Activated CD4-positive, alpha-beta T cell treated with anti-CD3 and anti-CD28 coated beads, Interleukin-2, amount 10 ng/mL, durations not matched to agents 24 days and 14 days (primary cell): ENCODE data around the gene CASQ2. TPM values are rescaled to one million over a fixed set of nuclear protein-coding genes. Genes with fewer than 3 reads are reported as not detected.

Experiments used
- DNase-seq: peaks from one replicate; pipeline ENCODE4 v3.0.0; 2022
- H3K27ac Mint-ChIP-seq: one replicate; pipeline ENCODE4 v1.8.0; 2022; ENCODE audit warnings: mild to moderate bottlenecking, mixed read lengths
- H3K27me3 Mint-ChIP-seq: one replicate; pipeline ENCODE4 v1.8.0; 2022; ENCODE audit warnings: mixed read lengths
- H3K36me3 Mint-ChIP-seq: one replicate; pipeline ENCODE4 v1.8.0; 2022; ENCODE audit warnings: low read depth, mild to moderate bottlenecking, mixed read lengths
- H3K4me1 Mint-ChIP-seq: one replicate; pipeline ENCODE4 v1.8.0; 2021; ENCODE audit warnings: mixed read lengths
- H3K4me3 Mint-ChIP-seq: one replicate; pipeline ENCODE4 v1.8.0; 2022; ENCODE audit warnings: mild to moderate bottlenecking, moderate library complexity, mixed read lengths
- H3K9me3 Mint-ChIP-seq: one replicate; pipeline ENCODE4 v1.8.0; 2021; ENCODE audit warnings: mixed read lengths
- intact Hi-C: fragments of 100-400 bp; cut with micrococcal nuclease; formaldehyde crosslinking; loops from one replicate; pipeline ENCODE4 v1.15.1; 2023
- total RNA-seq: library from RNA; stranded (reverse); gene quantifications from 2 replicates; pipeline ENCODE4 v1.2.3, GENCODE V29; 2022

The CASQ2 gene
- total RNA-seq, 1 donor from 2014 or later: not detected

DNA sequence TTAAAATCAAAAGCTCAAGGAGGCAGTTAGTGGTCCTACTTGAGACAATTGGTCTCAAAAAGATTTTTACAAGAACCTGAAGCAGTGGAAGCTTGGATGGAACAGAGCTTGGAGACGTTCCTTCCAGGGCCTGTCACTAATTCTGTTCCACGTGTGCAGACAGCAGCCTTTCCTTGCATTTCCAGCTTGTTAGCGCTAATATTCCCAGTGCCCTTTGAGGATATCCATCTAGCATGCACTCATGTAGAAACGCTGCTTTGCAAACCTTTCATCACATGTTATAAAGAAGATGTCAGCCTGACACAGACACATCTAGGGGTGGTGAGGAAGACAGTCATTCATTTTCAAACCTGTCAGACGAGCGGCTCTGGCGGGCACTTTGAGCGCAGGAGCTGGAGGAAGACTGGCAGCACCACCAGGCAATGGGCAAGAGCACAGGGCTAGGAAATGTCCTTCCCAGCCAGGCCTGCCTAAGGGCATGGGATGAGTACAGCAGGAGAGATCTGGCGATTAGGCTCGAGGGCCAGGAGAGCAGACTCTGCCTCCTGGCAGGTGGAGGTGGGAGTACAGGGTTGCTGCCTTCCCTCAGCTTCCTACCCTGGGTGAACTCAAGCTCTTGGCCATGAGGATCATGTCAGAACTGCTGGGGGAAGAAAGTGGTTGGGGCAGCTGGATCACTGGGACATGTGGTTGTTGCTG, 55.5 kb downstream of the CASQ2 start:
- intact Hi-C loops: no loop called here
- Mint-ChIP-seq H3K27me3 (peaks cover 42% of the 10 kb centered on the region), H3K4me3 (no peak overlapping the region), H3K36me3 (no peaks in the 10 kb centered on the region), H3K9me3 (no peaks in the 10 kb centered on the region), H3K4me1 (no peaks in the 10 kb centered on the region), H3K27ac (no peak overlapping the region)
- no peak for DNase-seq

DNA sequence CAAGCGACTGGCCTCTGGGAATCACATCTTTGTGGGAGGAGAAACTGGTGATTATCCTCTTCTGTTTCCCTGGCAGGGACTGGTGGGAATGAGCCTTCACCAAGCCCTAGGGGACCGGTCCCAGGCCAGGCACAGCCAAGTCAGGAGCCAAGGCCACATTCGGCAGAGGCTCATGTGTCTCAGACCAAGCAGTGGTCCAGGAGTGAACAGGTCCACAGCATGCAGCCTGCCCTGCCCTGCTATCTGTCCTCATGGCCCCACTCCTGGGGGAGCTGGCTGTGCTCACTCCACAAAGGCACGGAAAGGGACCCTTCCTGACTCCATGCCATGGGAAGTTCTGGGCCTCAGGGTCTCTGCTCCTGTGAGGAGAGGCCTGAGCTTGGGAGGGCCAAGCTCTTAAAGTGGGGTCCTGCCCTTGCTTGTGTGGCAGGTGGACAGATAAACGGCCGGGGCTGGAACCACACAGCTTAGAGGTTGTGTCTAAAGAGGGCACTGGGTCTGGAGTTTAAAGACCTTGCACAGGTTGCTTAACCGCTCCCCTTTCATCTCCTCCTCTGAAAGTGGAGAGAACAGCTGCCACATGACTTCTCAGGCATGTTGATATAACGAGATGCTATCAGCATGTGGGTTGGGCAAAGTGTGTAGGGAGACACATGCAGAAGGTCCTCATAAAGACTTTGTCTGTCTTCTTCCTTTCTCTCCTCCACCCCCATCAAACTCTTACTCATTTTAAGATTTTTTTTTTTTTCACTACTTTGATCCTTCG, 57.5 kb downstream of the CASQ2 start:
- Mint-ChIP-seq H3K36me3 (no peaks in the 10 kb centered on the region), H3K4me1 (no peaks in the 10 kb centered on the region), H3K4me3 (no peak overlapping the region), H3K27ac (no peak overlapping the region), H3K27me3 (peaks cover 30% of the 10 kb centered on the region), H3K9me3 (no peaks in the 10 kb centered on the region)
- no peak for DNase-seq
- intact Hi-C loops: no loop called here

DNA sequence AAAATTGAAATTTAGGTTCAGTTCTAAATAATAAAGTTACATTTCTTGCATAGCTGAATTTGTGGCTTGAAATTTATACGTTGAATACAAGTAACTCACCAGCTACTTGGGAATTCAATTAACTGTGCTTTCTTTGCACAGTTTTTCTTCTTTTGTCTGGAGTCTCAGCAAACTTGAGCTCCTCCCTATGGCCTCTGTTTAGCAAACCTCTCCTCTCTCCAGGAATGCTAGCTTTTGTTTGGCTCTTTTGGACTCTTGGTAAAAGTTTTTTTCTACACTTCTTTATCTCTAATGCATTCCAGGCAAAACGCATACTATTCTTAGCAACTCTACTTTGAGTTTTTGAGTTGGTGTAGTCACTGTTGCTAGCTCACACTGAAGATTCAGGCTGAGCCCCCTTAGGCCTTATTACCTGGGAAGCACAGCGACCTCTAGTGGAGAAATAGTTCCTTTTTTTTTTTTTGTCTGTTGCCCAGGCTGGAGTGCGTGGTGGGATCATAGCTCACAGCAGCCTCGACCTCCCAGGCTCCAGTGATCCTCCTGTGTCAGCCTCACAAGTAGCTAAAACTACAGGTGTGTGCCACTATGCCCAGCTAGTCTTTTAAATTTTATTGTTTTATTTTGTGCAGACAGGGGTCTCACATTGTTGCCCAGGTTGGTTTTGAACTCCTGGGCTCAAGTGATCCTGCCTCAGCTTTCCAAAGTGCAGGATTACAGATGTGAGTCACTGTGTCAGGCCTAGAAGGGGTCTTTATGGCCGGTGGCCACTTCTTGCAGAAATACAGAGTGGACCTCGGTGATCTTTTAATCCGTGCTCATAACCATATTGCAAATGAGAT, 61.7 kb downstream of the CASQ2 start:
- peak; percentile 68 for DNase-seq
- H3K9me3 Mint-ChIP-seq: no peaks in the 10 kb centered on the region
- no peaks in the 10 kb centered on the region for H3K4me1 Mint-ChIP-seq
- H3K36me3 Mint-ChIP-seq: no peaks in the 10 kb centered on the region
- intact Hi-C loops: loop anchor here (1.0 to 5.0 kb wide), 2 partner anchors 60 to 99 kb away; no protein-coding TSS in a partner anchor
- peak overlapping the region; percentile 45 for H3K27ac Mint-ChIP-seq
- no peak overlapping the region for H3K4me3 Mint-ChIP-seq
- H3K27me3 Mint-ChIP-seq: peaks cover 15% of the 10 kb centered on the region

DNA sequence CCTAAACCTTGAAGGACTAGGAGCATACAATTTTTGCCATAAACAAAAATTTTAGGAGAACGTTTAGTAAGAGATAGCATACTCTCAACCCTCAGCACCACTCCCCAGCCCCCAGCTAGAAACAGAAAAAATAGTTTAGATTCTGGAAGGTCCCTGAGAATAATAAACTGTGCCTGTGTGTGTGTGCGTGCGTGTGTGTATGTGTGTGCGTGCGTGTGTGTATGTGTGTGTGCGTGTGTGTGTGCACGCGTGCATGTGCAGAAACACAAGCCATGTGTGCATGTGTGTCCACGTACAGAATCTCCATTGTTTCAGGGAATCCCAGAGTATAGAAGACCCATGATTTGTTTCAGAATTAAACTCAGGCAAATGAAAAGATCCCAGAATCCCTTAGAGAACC, 62.6 kb downstream of the CASQ2 start:
- H3K9me3 Mint-ChIP-seq: no peaks in the 10 kb centered on the region
- H3K27me3 Mint-ChIP-seq: peaks cover 18% of the 10 kb centered on the region
- H3K36me3 Mint-ChIP-seq: no peaks in the 10 kb centered on the region
- no peak for DNase-seq
- no peaks in the 10 kb centered on the region for H3K4me1 Mint-ChIP-seq
- no peak overlapping the region for H3K27ac Mint-ChIP-seq
- intact Hi-C loops: loop anchor here (1.0 to 5.0 kb wide), 2 partner anchors 59 to 98 kb away; no protein-coding TSS in a partner anchor
- no peak overlapping the region for H3K4me3 Mint-ChIP-seq

DNA sequence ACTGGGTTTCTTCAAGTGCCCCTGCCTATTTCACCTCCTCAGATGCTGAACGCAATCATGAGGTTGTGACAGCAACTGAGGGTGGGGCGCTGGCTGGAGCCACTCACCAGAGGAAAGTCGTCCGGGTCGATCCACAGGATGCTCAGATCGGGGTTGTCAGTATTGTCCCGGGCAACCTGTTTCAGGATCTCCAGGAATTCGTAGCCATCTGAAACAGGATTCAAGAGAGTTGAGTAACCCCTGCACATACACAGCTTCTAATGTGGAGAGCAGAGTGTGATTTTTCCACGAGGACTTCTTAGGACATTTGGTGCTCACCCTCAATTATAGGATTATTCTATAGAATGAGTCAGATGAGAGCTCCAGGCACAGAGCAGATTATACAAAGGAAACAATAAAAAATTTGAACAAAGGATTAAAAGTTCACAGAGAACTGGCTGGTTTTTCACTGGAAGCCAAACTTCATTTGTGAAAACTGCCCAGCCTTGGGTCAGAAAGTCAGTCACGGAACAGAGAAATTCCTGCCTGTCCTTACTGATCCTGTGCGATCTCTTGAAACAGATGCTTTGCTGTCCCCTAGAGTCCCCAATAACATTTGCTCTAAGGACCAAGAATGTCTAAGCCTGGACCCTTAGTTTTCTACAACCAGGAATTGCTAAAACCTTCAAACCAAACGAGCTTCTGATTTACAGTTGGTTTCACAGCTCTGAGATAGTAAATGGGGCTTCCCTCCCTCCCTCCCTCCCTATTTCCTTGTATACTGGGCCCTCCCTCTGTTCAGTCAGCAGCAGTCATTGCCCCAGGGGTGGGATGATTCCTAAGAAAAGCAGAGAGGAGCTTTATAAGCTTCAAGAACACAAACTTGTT, 63.2 kb downstream of the CASQ2 start:
- no peak overlapping the region for H3K4me3 Mint-ChIP-seq
- H3K9me3 Mint-ChIP-seq: no peaks in the 10 kb centered on the region
- H3K36me3 Mint-ChIP-seq: no peaks in the 10 kb centered on the region
- no peaks in the 10 kb centered on the region for H3K4me1 Mint-ChIP-seq
- no peak overlapping the region for H3K27ac Mint-ChIP-seq
- H3K27me3 Mint-ChIP-seq: peaks cover 23% of the 10 kb centered on the region
- no peak for DNase-seq
- intact Hi-C loops: loop anchor here (5.0 kb wide), 1 partner anchor 58 kb away; no protein-coding TSS in a partner anchor

DNA sequence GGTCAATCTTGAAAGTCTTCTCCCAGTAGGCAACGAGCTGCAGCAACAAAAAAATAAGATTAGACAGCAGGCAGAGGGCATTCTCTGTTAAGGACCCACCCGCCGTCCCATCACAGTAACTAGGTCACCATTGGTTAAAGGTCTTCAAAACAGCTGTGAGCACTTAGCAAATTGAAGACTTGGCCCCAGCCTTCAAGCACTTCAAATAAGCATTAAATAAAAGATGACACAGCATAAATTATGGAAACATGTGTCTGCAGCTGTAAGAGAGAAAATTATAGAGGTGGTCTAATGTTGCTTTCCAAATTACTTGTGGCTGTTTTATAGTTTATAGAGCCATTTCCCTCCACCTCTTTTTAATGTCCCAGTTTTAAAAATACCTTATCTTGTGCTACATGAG, 65.6 kb downstream of the CASQ2 start:
- H3K9me3 Mint-ChIP-seq: no peaks in the 10 kb centered on the region
- H3K4me3 Mint-ChIP-seq: no peak overlapping the region
- H3K27ac Mint-ChIP-seq: no peak overlapping the region
- no peaks in the 10 kb centered on the region for H3K36me3 Mint-ChIP-seq
- intact Hi-C loops: no loop called here
- peaks cover 28% of the 10 kb centered on the region for H3K27me3 Mint-ChIP-seq
- no peaks in the 10 kb centered on the region for H3K4me1 Mint-ChIP-seq
- no peak for DNase-seq

DNA sequence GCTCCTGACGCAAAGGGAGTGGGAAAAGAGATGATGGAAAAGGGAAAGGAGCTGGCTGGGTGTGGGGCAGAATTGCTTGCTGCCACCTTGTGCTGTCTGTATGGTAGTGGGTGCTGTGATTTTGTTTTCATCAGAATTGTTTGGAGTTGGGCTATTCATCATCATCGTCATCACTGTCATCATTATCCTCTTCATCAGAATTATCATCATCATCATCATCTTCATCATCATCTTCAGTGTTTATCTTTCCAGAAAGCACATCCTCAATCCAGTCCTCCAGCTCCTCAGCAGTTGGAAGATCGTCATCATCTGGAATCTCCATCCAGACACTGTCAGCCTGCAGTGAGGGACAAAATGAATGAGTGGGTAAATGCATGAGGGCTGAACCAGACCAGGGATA, 67.4 kb downstream of the CASQ2 start:
- DNase-seq: no peak
- Mint-ChIP-seq H3K4me1 (no peaks in the 10 kb centered on the region), H3K36me3 (no peaks in the 10 kb centered on the region), H3K27ac (no peak overlapping the region), H3K27me3 (peaks cover 28% of the 10 kb centered on the region), H3K9me3 (no peaks in the 10 kb centered on the region), H3K4me3 (no peak overlapping the region)
- intact Hi-C loops: no loop called here

DNA sequence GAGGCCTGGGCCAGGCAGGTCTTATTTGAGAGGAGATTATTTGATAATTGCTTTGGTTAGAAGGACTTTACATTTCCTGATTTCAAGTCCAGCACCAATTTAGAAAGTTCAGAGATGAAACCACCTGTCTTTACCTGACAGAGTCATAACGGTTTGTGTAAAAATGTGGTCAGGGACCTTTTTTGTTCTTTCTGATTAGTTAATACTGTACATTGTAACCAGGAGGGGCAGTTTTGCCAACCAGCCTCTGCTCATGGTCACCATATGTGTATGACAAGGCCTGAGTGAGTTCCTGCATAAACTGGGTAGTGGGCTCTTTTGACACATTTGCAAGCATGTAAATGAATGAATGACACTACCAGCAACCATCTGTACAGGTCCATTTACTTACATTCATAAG, 70.9 kb downstream of the CASQ2 start:
- Mint-ChIP-seq H3K27me3 (peaks cover 28% of the 10 kb centered on the region), H3K4me1 (no peaks in the 10 kb centered on the region), H3K36me3 (peaks cover 3% of the 10 kb centered on the region), H3K9me3 (no peaks in the 10 kb centered on the region), H3K27ac (no peak overlapping the region), H3K4me3 (no peak overlapping the region)
- intact Hi-C loops: no loop called here
- DNase-seq: no peak

DNA sequence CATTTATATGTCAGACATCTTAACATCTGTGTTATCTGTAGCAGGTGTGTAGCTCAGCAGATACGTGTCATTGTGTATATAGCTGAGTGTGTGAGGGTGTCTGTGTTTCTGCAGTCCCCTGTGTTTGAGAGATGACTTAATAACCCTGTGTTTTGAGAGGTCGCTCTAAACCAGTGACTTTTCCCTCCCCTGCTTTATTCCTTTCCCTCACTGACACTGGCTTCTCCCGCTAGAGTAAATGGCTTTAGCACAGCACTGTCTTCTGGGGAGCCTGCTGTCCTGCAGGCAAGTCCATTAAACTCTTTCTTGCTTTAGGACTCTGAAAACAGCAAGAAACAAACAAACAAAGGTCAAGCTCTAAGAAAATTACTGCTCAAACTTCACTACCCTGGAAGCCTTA, 73.7 kb downstream of the CASQ2 start:
- Mint-ChIP-seq H3K4me1 (no peaks in the 10 kb centered on the region), H3K4me3 (no peak overlapping the region), H3K9me3 (no peaks in the 10 kb centered on the region), H3K27me3 (peaks cover 17% of the 10 kb centered on the region), H3K36me3 (peaks cover 12% of the 10 kb centered on the region), H3K27ac (no peak overlapping the region)
- no peak for DNase-seq
- intact Hi-C loops: no loop called here

DNA sequence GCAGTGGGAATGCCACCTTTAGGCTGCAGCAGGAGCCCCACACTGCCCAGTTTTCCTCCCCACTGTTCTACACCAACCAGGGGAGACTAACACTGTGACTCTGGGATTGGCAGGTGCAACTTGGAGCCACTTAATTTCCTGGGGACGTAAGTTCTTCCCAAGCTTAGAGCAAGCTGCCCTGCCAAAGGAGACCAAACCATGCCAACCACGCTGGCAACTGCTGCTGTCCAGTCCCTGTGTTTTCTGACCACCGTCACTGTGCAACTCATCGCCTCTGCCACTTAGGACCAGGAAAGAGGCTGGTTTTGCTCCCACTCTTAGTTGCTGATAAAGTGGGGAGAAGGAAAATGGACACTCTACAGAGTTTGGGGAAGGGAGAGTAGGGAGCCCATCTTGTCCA, 76.3 kb downstream of the CASQ2 start:
- intact Hi-C loops: no loop called here
- Mint-ChIP-seq H3K36me3 (peaks cover 12% of the 10 kb centered on the region), H3K27ac (no peak overlapping the region), H3K9me3 (no peaks in the 10 kb centered on the region), H3K4me3 (no peak overlapping the region), H3K27me3 (peaks cover 3% of the 10 kb centered on the region), H3K4me1 (no peaks in the 10 kb centered on the region)
- no peak for DNase-seq

DNA sequence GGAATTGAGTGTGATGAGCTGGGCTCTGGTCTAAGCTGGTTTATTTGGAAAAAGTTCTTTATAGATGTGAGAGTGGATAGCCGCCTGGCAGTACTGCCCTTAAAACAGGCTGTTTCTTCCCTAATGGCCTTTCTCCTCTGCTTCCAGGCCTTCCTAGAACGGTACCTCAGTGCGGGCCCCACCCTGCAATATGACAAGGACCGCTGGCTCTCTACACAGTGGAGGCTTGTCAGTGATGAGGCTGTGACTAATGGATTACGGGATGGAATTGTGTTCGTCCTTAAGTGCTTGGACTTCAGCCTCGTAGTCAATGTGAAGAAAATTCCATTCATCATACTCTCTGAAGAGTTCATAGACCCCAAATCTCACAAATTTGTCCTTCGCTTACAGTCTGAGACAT, 77.5 kb downstream of the CASQ2 start:
- Mint-ChIP-seq H3K9me3 (no peaks in the 10 kb centered on the region), H3K27me3 (no peaks in the 10 kb centered on the region), H3K27ac (no peak overlapping the region)

DNA sequence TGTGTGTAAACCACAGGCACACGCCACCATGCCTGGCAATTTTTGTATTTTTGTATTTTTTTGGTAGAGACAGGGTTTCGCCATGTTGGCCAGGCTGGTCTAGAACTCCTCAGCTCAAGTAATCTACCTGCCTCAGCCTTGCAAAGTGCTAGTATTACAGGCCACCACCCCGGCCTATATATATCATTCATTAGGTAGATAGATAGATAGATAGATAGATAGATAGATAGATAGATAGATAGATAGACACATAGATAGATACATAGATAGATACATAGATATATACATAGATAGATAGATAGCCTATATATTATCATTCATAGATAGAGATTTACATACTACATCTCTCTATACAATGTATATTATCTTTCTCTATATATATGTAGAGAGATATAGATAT, 80.8 kb downstream of the CASQ2 start:
- DNase-seq: no peak
- intact Hi-C loops: no loop called here
- Mint-ChIP-seq H3K36me3 (peaks cover 22% of the 10 kb centered on the region), H3K9me3 (no peaks in the 10 kb centered on the region), H3K27ac (no peak overlapping the region), H3K4me3 (no peak overlapping the region), H3K27me3 (no peaks in the 10 kb centered on the region), H3K4me1 (peaks cover 3% of the 10 kb centered on the region)

More for the DNA sequence above, 77.5 kb downstream of the CASQ2 start:
- no peak for DNase-seq
- Mint-ChIP-seq H3K4me3 (no peak overlapping the region), H3K4me1 (no peaks in the 10 kb centered on the region), H3K36me3 (peaks cover 12% of the 10 kb centered on the region)
- intact Hi-C loops: no loop called here

DNA sequence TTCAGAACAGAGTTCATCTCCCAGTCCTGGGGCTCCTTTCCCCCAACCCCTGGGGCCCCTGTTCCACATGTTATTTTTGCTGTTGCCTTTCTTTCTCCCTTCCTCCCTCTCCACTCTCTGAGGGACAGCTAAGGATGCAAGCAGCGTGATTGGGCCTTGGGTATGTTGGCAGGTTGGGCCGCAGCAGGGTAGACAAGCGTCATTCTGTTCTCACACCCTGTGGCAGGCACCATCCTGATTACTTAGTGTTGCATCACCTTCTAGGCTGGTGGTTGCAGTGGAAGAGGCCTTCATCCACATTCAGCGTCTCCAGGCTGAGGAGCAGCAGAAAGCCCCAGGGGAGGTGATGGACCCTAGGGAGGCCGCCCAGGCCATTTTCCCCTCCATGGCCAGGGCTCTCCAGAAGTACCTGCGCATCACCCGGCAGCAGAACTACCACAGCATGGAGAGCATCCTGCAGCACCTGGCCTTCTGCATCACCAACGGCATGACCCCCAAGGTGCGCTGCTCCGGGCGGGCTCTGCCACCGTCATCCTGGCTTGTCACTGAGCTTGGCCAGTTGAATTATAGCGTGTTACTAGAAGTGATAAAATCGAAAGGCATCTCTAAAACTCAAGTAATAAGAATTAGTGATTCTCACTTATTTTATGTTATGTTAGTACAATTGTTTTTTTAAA, 83.3 kb downstream of the CASQ2 start:
- H3K27me3 Mint-ChIP-seq: no peaks in the 10 kb centered on the region
- peaks cover 7% of the 10 kb centered on the region for H3K4me1 Mint-ChIP-seq
- H3K9me3 Mint-ChIP-seq: no peaks in the 10 kb centered on the region
- intact Hi-C loops: no loop called here
- no peak overlapping the region for H3K27ac Mint-ChIP-seq
- DNase-seq: no peak
- no peak overlapping the region for H3K4me3 Mint-ChIP-seq
- peaks cover 16% of the 10 kb centered on the region for H3K36me3 Mint-ChIP-seq
